Duodenal mucosa (tissue), 2 donors: ENCODE results near the gene LAMB1.

Experiments
- H3K27ac ChIP-seq: one replicate; pipeline ENCODE4 v1.7.0; 2013; ENCODE audit warnings: low read depth, low read length
- H3K27me3 ChIP-seq, 2 donors: one replicate each; pipeline ENCODE4 v1.7.0; 2013; ENCODE audit warnings: low read length in 2 of 2, control low read depth in 1 of 2; ENCODE audit not compliant: insufficient read depth in 2 of 2, control insufficient read depth in 1 of 2
- H3K36me3 ChIP-seq, 2 donors: one replicate each; pipeline ENCODE4 v1.7.0; 2013; ENCODE audit warnings: low read length in 2 of 2, control low read depth in 1 of 2; ENCODE audit not compliant: insufficient read depth in 2 of 2, control insufficient read depth in 1 of 2
- H3K4me1 ChIP-seq, 2 donors: one replicate each; pipeline ENCODE4 v1.7.0; 2013; ENCODE audit warnings: low read length in 2 of 2, control low read depth in 1 of 2; ENCODE audit not compliant: insufficient read depth in 2 of 2, control insufficient read depth in 1 of 2
- H3K4me3 ChIP-seq, 2 donors: one replicate each; pipeline ENCODE4 v1.7.0; 2013; ENCODE audit warnings: low read length in 2 of 2, low read depth in 1 of 2
- H3K9ac ChIP-seq, 2 donors: one replicate each; pipeline ENCODE4 v1.7.0; 2013; ENCODE audit warnings: low read length in 2 of 2, low read depth in 1 of 2
- H3K9me3 ChIP-seq, 2 donors: one replicate each; pipeline ENCODE4 v1.7.0; 2013; ENCODE audit warnings: low read length in 2 of 2, control low read depth in 1 of 2; ENCODE audit not compliant: control insufficient read depth in 1 of 2

LAMB1 gene

GRCh38 chr7:108024538-108024937 lies 21.6 kb upstream of the LAMB1 start:
- no peaks in the 10 kb centered on the region for H3K36me3 ChIP-seq
- no peak overlapping the region for H3K4me3 ChIP-seq
- H3K27ac ChIP-seq, result no peak overlapping the region
- H3K9me3 ChIP-seq, result no peaks in the 10 kb centered on the region
- no peaks in the 10 kb centered on the region for H3K27me3 ChIP-seq
- H3K4me1 ChIP-seq, result peaks cover 0 to 6% of the 10 kb centered on the region in 2 donors
- no peak overlapping the region for H3K9ac ChIP-seq

DNA sequence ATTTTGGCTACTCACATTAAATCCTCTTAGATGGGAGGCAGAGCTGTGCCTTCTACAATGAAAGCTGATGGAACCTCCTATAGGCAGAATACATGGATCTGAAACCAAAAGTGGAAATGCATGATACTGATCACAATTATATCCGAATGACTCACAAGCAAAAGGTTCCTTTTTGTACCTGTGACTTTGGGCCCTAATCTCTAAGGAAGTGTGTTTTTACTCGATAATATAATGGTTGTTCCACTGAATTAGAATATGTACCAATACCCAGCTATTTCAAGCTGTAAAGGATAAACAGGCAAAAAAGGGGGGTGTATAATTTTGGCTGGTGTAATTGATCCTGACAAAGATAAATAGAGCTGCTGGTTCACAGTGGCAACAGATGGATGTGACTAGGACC lies 17.6 kb upstream of the LAMB1 start:
- H3K36me3 ChIP-seq, result no peaks in the 10 kb centered on the region
- no peak overlapping the region for H3K27ac ChIP-seq
- no peaks in the 10 kb centered on the region for H3K27me3 ChIP-seq
- H3K4me3 ChIP-seq, result no peak overlapping the region
- H3K9me3 ChIP-seq, result no peaks in the 10 kb centered on the region
- peaks cover 0 to 11% of the 10 kb centered on the region in 2 donors for H3K4me1 ChIP-seq
- no peak overlapping the region for H3K9ac ChIP-seq

- H3K27me3 ChIP-seq, result no peaks in the 10 kb centered on the region
- H3K36me3 ChIP-seq, result no peaks in the 10 kb centered on the region
Measured at GRCh38 chr7:108018668-108019067, 15.7 kb upstream of the LAMB1 start.

DNA sequence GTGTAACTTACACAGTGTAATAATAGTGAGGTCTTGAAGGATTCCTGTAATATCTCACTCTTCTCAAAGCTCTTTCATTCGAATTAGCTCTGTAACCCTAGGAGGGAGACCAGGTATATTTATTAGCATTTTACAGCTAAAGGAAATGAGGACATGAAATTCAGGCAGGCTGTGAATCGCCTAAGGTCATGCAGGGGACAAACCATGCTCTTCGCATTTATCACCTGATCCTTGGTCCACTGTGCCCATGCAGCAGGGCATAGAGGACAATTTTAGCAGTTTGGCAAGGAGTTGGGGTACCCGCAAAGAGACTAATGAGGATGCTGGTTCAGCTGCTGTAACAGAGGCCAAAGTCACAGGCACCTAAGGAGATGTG lies 14.8 kb upstream of the LAMB1 start:
- Histone ChIP-seq H3K9me3 (no peaks in the 10 kb centered on the region), H3K4me1 (peaks cover 15 to 31% of the 10 kb centered on the region in 2 donors), H3K4me3 (no peak overlapping the region), H3K36me3 (no peaks in the 10 kb centered on the region), H3K27ac (no peak overlapping the region), H3K27me3 (no peaks in the 10 kb centered on the region), H3K9ac (no peak overlapping the region)

More at GRCh38 chr7:108018668-108019067, 15.7 kb upstream of the LAMB1 start:
- Histone ChIP-seq H3K27ac (no peak overlapping the region), H3K9ac (no peak overlapping the region), H3K9me3 (no peaks in the 10 kb centered on the region), H3K4me1 (peaks cover 6 to 26% of the 10 kb centered on the region in 2 donors), H3K4me3 (no peak overlapping the region)

DNA sequence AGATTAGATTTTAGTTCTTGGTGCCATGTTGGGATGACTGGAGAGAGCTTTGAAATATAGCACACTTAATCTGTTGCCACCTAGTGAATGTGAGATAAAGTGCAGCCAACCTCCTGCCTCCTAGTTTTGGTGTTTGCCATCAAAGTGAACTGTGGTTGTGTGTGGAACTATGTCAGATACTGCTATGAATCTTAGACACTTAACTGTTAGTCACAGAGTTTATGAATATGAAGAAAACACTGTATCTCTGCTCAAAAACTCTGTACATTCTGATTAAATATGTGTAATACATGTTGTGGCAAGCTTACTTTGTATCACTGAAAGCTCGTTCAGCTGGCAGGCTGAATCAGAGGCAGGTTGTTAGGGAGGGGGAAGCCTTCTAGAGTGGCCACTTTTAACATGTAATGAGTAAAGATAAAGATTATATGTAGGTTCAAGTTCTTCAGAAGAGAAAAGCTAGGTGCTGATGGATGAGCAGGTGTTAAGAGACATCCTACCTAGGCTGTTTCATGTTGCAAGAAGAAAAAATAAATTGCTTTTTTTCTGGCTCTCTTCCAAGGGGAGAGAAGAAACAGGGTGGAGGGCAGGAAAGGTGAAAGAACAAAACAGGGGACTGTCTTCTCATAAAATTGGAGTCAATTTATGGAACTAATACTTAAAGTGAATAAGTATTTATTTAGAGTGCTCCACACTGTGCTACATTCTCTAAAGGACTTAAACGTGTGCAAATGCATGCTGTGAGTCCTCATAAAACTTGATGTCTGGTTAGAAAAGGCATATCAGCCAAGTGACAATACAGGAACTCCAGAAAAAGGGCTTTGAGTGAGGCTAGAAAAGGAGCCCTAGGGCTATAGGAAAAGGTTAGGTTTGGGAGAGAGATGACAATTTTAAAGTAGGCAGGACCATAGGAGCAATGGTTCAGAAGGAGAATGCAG lies 14.1 kb upstream of the LAMB1 start:
- peaks cover 17 to 33% of the 10 kb centered on the region in 2 donors for H3K4me1 ChIP-seq
- H3K9me3 ChIP-seq, result no peaks in the 10 kb centered on the region
- H3K4me3 ChIP-seq, result no peak overlapping the region
- H3K9ac ChIP-seq, result no peak overlapping the region
- no peak overlapping the region for H3K27ac ChIP-seq
- no peaks in the 10 kb centered on the region for H3K36me3 ChIP-seq
- H3K27me3 ChIP-seq, result no peaks in the 10 kb centered on the region

GRCh38 chr7:108015740-108016139 lies 12.8 kb upstream of the LAMB1 start:
- no peak overlapping the region for H3K9ac ChIP-seq
- H3K4me1 ChIP-seq, result peaks cover 25 to 38% of the 10 kb centered on the region in 2 donors
- H3K27me3 ChIP-seq, result no peaks in the 10 kb centered on the region
- no peak overlapping the region for H3K4me3 ChIP-seq
- H3K36me3 ChIP-seq, result no peaks in the 10 kb centered on the region
- no peaks in the 10 kb centered on the region for H3K9me3 ChIP-seq
- no peak overlapping the region for H3K27ac ChIP-seq

DNA sequence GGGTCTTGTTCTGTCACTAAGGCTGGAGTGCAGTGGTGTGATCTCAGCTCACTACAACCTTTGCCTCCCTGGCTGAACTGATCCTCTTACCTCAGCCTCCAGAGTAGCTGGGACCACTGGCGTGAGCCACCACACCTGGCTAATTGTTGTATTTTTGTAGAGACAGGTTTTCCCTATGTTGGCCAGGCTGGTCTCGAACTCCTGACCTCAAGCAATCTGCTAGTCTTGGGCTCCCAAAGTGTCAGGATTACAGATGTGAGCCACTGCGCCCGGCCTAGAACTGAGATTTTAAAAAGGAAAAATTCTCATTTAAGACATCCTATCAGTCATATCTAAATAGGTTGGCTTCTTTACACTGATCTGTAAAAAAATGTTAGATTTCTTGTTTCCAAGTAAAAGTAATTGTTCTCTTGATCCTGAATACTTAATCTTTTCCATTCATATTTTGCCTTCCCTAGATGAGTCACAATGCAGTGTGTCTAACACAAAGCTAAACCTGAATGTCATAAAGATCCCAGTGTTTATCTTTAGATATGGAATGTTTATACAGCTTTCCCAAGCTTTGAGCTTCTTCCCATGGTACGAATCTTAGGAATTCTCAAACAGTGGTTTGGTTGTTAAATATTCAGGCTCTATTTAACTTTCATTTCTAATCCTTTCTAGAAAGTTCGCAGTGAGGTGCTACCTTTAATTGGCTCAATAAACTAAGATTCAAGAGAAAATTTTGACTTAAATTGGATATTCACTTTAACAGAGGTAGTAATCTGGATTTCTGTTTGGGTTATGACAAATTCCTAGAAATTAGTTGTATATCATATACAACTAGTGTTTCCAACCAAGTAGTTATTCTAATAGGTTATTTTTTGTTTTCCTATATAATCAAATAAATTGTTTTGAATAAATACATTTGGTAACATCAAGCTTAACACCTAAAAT lies 12.1 kb upstream of the LAMB1 start:
- H3K9ac ChIP-seq, result no peak overlapping the region
- H3K36me3 ChIP-seq, result no peaks in the 10 kb centered on the region
- no peaks in the 10 kb centered on the region for H3K9me3 ChIP-seq
- H3K27ac ChIP-seq, result no peak overlapping the region
- no peaks in the 10 kb centered on the region for H3K27me3 ChIP-seq
- H3K4me1 ChIP-seq, result peaks cover 32 to 44% of the 10 kb centered on the region in 2 donors
- H3K4me3 ChIP-seq, result no peak overlapping the region

DNA sequence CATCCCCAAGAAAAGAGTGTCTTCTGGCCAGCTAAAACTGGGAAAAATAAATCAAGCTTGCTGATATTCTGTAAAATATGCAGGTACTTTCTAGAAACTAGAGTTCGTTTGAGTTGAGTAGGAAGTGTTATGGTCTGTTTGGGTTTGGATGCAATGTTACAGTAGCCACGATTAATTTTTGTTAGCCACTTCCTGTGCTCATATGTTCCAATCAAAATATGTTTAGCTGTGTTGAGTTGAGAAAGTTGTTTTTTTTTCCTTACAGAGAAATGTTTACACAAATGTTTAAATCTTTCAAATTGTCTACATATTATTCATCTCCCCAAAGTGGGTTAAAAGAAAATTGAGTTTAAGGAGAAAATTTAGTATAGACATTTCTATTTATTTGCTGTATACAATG lies 11.3 kb upstream of the LAMB1 start:
- peaks cover 36 to 41% of the 10 kb centered on the region in 2 donors for H3K4me1 ChIP-seq
- H3K27me3 ChIP-seq, result no peaks in the 10 kb centered on the region
- no peaks in the 10 kb centered on the region for H3K9me3 ChIP-seq
- H3K27ac ChIP-seq, result no peak overlapping the region
- no peak overlapping the region for H3K9ac ChIP-seq
- no peaks in the 10 kb centered on the region for H3K36me3 ChIP-seq
- H3K4me3 ChIP-seq, result no peak overlapping the region

GRCh38 chr7:108012499-108013430 lies 9.8 kb upstream of the LAMB1 start:
- H3K9ac ChIP-seq, result no peak overlapping the region
- H3K27me3 ChIP-seq, result no peaks in the 10 kb centered on the region
- H3K9me3 ChIP-seq, result no peaks in the 10 kb centered on the region
- H3K36me3 ChIP-seq, result no peaks in the 10 kb centered on the region
- peaks cover 39 to 50% of the 10 kb centered on the region in 2 donors for H3K4me1 ChIP-seq
- no peak overlapping the region for H3K27ac ChIP-seq
- H3K4me3 ChIP-seq, result no peak overlapping the region
